ENCODE results near the gene TRIML1.

TRIML1 gene

DNA sequence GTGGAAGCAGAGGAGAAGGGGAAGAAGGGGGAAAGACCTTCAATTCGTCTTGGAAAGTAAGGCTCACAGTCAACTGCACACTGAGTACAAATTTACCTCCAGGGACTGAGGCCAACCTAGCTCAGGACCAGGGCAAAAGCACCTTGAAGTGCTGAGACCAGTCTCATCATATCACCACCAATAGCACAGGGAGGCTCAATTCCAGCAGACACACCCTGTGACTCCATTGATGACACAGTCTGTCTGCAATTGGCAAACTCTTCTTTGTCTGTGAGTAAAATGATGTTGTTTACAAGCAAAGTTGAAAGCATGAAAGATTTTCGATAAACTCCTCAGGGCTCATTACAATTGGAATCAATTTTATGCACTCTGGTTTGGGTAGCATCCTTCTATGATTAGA is 32.3 kb downstream of the TRIML1 start:
- Histone ChIP-seq H2AFZ (ENCODE audit: insufficient read depth, low read length, poor library complexity) (no peak overlapping the region), H2BK12ac (ENCODE audit: low read length) (no peak overlapping the region), H3K4ac (ENCODE audit: low read depth, low read length) (no peak overlapping the region), H3K4me2 (ENCODE audit: low read length) (no peak overlapping the region), H3K27me3 (ENCODE audit: insufficient read depth, low read length) (no peaks in the 10 kb centered on the region), H3K27ac (ENCODE audit: low read depth, low read length) (no peak overlapping the region), H3K79me1 (ENCODE audit: low read length) (no peaks in the 10 kb centered on the region), H2AK5ac (ENCODE audit: low read length) (no peak overlapping the region), H3K18ac (ENCODE audit: low read length) (no peak overlapping the region), H3K4me3 (ENCODE audit: low read depth, low read length) (no peak overlapping the region), H3K36me3 (ENCODE audit: control insufficient read depth in 1 of 2, insufficient read depth in 2 of 2, low read length in 2 of 2) (no peaks in the 10 kb centered on the region), H4K8ac (ENCODE audit: low read depth, low read length) (no peak overlapping the region), H4K12ac (ENCODE audit: low read depth, low read length) (no peak overlapping the region), H2BK120ac (ENCODE audit: insufficient read depth, low read length, poor library complexity) (no peak overlapping the region), H3K14ac (ENCODE audit: low read length) (no peak overlapping the region), H4K91ac (ENCODE audit: low read depth, low read length) (no peak overlapping the region), H3K9me3 (ENCODE audit: insufficient read depth, low read depth, low read length) (peaks cover 2% of the 10 kb centered on the region), H3K23ac (ENCODE audit: low read length) (no peak overlapping the region), H3K4me1 (ENCODE audit: control insufficient read depth in 1 of 2, insufficient read depth in 2 of 2, low read length in 2 of 2) (peaks cover 0 to 2% of the 10 kb centered on the region in 2 experiments), H3K9ac (ENCODE audit: low read length) (no peak overlapping the region), H3K79me2 (ENCODE audit: control insufficient read depth, insufficient read depth, low read length, poor library complexity) (no peaks in the 10 kb centered on the region), H2BK5ac (ENCODE audit: low read depth, low read length, poor library complexity) (no peak overlapping the region)
- no CpG with 5 or more reads among the region's 2 CpGs for WGBS (ENCODE audit: extremely low coverage, insufficient coverage, insufficient read length)
- DNase-seq: no peak

- Histone ChIP-seq H3K18ac (ENCODE audit: low read length) (no peak overlapping the region), H2AFZ (ENCODE audit: insufficient read depth, low read length, poor library complexity) (no peak overlapping the region), H2BK120ac (ENCODE audit: insufficient read depth, low read length, poor library complexity) (no peak overlapping the region), H3K27me3 (ENCODE audit: insufficient read depth, low read length) (no peaks in the 10 kb centered on the region), H3K4me2 (ENCODE audit: low read length) (no peak overlapping the region), H3K4ac (ENCODE audit: low read depth, low read length) (no peak overlapping the region), H4K12ac (ENCODE audit: low read depth, low read length) (no peak overlapping the region), H3K23ac (ENCODE audit: low read length) (no peak overlapping the region), H3K14ac (ENCODE audit: low read length) (no peak overlapping the region), H3K4me3 (ENCODE audit: low read depth, low read length) (no peak overlapping the region), H3K9ac (ENCODE audit: low read length) (no peak overlapping the region), H3K79me1 (ENCODE audit: low read length) (no peaks in the 10 kb centered on the region), H2AK5ac (ENCODE audit: low read length) (no peak overlapping the region), H3K79me2 (ENCODE audit: control insufficient read depth, insufficient read depth, low read length, poor library complexity) (no peaks in the 10 kb centered on the region), H4K8ac (ENCODE audit: low read depth, low read length) (no peak overlapping the region), H3K9me3 (ENCODE audit: insufficient read depth, low read depth, low read length) (peaks cover 7% of the 10 kb centered on the region), H2BK5ac (ENCODE audit: low read depth, low read length, poor library complexity) (no peak overlapping the region), H4K91ac (ENCODE audit: low read depth, low read length) (no peak overlapping the region), H3K4me1 (ENCODE audit: control insufficient read depth in 1 of 2, insufficient read depth in 2 of 2, low read length in 2 of 2) (peaks cover 0 to 2% of the 10 kb centered on the region in 2 experiments), H3K36me3 (ENCODE audit: control insufficient read depth in 1 of 2, insufficient read depth in 2 of 2, low read length in 2 of 2) (no peaks in the 10 kb centered on the region), H3K27ac (ENCODE audit: low read depth, low read length) (no peak overlapping the region), H2BK12ac (ENCODE audit: low read length) (no peak overlapping the region)
- no peak for DNase-seq
- WGBS (ENCODE audit: extremely low coverage, insufficient coverage, insufficient read length): no CpG with 5 or more reads among the region's 6 CpGs
Observed at GRCh38 chr4:188175288-188175687, 36.0 kb downstream of the TRIML1 start.

DNA sequence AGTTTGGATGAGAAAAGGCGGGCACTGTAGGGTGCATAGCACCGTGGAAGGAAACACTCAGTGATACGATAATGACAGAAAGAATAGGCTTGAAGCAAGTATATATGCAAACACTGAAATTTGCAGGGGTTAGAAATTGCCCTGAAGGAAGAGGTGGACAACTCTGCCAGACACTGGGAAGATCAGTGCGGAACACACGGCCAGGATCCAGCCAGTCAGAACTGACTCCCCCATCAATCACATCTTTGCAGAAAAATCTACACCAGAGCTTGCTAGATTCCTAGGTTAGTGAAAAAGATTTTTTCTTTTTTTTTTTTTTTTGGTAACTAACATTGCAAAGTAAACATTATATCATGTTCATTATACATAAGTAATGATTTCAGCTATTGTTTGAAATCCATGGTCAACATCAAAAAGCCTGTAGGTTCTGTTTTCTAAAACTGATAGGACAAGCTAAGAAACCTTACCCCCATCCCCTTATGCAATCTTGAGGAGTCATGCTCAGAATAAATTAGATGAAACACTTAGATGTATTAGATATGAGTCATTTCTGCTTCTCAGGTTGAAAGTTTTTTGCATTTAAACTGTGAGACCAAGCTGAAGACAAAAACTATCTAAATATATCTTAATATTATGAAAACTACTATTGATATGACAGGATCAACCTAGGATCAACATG is 38.9 kb downstream of the TRIML1 start:
- H3K36me3 ChIP-seq (ENCODE audit: control insufficient read depth in 1 of 2, insufficient read depth in 2 of 2, low read length in 2 of 2): no peaks in the 10 kb centered on the region
- no peak overlapping the region for H3K27ac ChIP-seq (ENCODE audit: low read depth, low read length)
- H2BK120ac ChIP-seq (ENCODE audit: insufficient read depth, low read length, poor library complexity): no peak overlapping the region
- H3K4ac ChIP-seq (ENCODE audit: low read depth, low read length): no peak overlapping the region
- no peak overlapping the region for H3K23ac ChIP-seq (ENCODE audit: low read length)
- no peak overlapping the region for H3K14ac ChIP-seq (ENCODE audit: low read length)
- H3K4me2 ChIP-seq (ENCODE audit: low read length): no peak overlapping the region
- H3K9ac ChIP-seq (ENCODE audit: low read length): no peak overlapping the region
- no peak overlapping the region for H3K4me3 ChIP-seq (ENCODE audit: low read depth, low read length)
- H3K4me1 ChIP-seq (ENCODE audit: control insufficient read depth in 1 of 2, insufficient read depth in 2 of 2, low read length in 2 of 2): no peaks in the 10 kb centered on the region
- H2BK12ac ChIP-seq (ENCODE audit: low read length): no peak overlapping the region
- peaks cover 5% of the 10 kb centered on the region for H3K9me3 ChIP-seq (ENCODE audit: insufficient read depth, low read depth, low read length)
- H2AFZ ChIP-seq (ENCODE audit: insufficient read depth, low read length, poor library complexity): no peak overlapping the region
- H2AK5ac ChIP-seq (ENCODE audit: low read length): no peak overlapping the region
- no peaks in the 10 kb centered on the region for H3K79me2 ChIP-seq (ENCODE audit: control insufficient read depth, insufficient read depth, low read length, poor library complexity)
- DNase-seq: peak in 1 of 2 donors; percentile 72
- no peak overlapping the region for H4K8ac ChIP-seq (ENCODE audit: low read depth, low read length)
- WGBS (ENCODE audit: extremely low coverage, insufficient coverage, insufficient read length): no CpG with 5 or more reads among the region's 5 CpGs
- no peak overlapping the region for H4K12ac ChIP-seq (ENCODE audit: low read depth, low read length)
- H3K27me3 ChIP-seq (ENCODE audit: insufficient read depth, low read length): no peaks in the 10 kb centered on the region
- no peak overlapping the region for H3K18ac ChIP-seq (ENCODE audit: low read length)
- H4K91ac ChIP-seq (ENCODE audit: low read depth, low read length): no peak overlapping the region
- no peak overlapping the region for H2BK5ac ChIP-seq (ENCODE audit: low read depth, low read length, poor library complexity)
- H3K79me1 ChIP-seq (ENCODE audit: low read length): no peaks in the 10 kb centered on the region

GRCh38 chr4:188178806-188179205 is 39.6 kb downstream of the TRIML1 start:
- Histone ChIP-seq H4K91ac (ENCODE audit: low read depth, low read length) (no peak overlapping the region), H3K4me1 (ENCODE audit: control insufficient read depth in 1 of 2, insufficient read depth in 2 of 2, low read length in 2 of 2) (no peaks in the 10 kb centered on the region), H3K27ac (ENCODE audit: low read depth, low read length) (no peak overlapping the region), H2BK12ac (ENCODE audit: low read length) (no peak overlapping the region), H3K14ac (ENCODE audit: low read length) (no peak overlapping the region), H3K9me3 (ENCODE audit: insufficient read depth, low read depth, low read length) (peaks cover 8% of the 10 kb centered on the region), H4K12ac (ENCODE audit: low read depth, low read length) (no peak overlapping the region), H4K8ac (ENCODE audit: low read depth, low read length) (no peak overlapping the region), H3K27me3 (ENCODE audit: insufficient read depth, low read length) (no peaks in the 10 kb centered on the region), H2AK5ac (ENCODE audit: low read length) (no peak overlapping the region), H3K79me2 (ENCODE audit: control insufficient read depth, insufficient read depth, low read length, poor library complexity) (no peaks in the 10 kb centered on the region), H3K23ac (ENCODE audit: low read length) (no peak overlapping the region), H3K18ac (ENCODE audit: low read length) (no peak overlapping the region), H3K9ac (ENCODE audit: low read length) (no peak overlapping the region), H3K79me1 (ENCODE audit: low read length) (no peaks in the 10 kb centered on the region), H2AFZ (ENCODE audit: insufficient read depth, low read length, poor library complexity) (no peak overlapping the region), H3K36me3 (ENCODE audit: control insufficient read depth in 1 of 2, insufficient read depth in 2 of 2, low read length in 2 of 2) (no peaks in the 10 kb centered on the region), H2BK120ac (ENCODE audit: insufficient read depth, low read length, poor library complexity) (no peak overlapping the region), H2BK5ac (ENCODE audit: low read depth, low read length, poor library complexity) (no peak overlapping the region), H3K4me3 (ENCODE audit: low read depth, low read length) (no peak overlapping the region), H3K4ac (ENCODE audit: low read depth, low read length) (no peak overlapping the region), H3K4me2 (ENCODE audit: low read length) (no peak overlapping the region)
- DNase-seq: no peak
- no CpG with 5 or more reads among the region's 28 CpGs for WGBS (ENCODE audit: extremely low coverage, insufficient coverage, insufficient read length)
